CD4-positive, alpha-beta T cell (primary cell): Measurements from ENCODE around the gene MYBPH. TPM values are rescaled to one million over a fixed set of nuclear protein-coding genes. Genes with fewer than 3 reads are reported as not detected.

Experiments used
- ATAC-seq: fragments of 200-7000 bp; cut with Tn5 transposase; one replicate; pipeline ENCODE4 v1.10.0; 2022; ENCODE audit warnings: mild to moderate bottlenecking; ENCODE audit not compliant: poor library complexity
- CTCF ChIA-PET: fragments of 350-600 bp; sonication (Branson Sonifier 250); formaldehyde crosslinking; loops from one replicate; lab custom pipeline; 2021; ENCODE audit warnings: antibody characterized with exemption, inconsistent platforms; lab: Charles Lee
- POLR2A ChIA-PET: fragments of 350-600 bp; sonication (Branson Sonifier 250); formaldehyde crosslinking; loops from one replicate; lab custom pipeline; 2021; ENCODE audit warnings: antibody characterized with exemption, inconsistent platforms; lab: Charles Lee
- DNase-seq, 14 experiments: peaks; one replicate each; pipeline ENCODE4 v3.0.0-alpha.2; 2013 to 2020; ENCODE audit warnings: mixed read lengths in 2 of 14
- H3K27ac ChIP-seq, 2 donors: one replicate each; pipeline versions ENCODE4 v1.5.1 to v1.7.0; 2013; ENCODE audit warnings: low read length in 2 of 2, low read depth in 1 of 2, mild to moderate bottlenecking in 1 of 2
- H3K27me3 ChIP-seq, 2 experiments: 1 replicate in 1 of 2; 2 replicates in 1 of 2; pipeline versions ENCODE4 v1.6.1 to v1.7.0; 2013; ENCODE audit warnings: low read length in 2 of 2, control low read depth in 1 of 2, mild to moderate bottlenecking in 1 of 2, moderate library complexity in 1 of 2; ENCODE audit not compliant: insufficient read depth in 2 of 2, control insufficient read depth in 1 of 2
- H3K36me3 ChIP-seq: one replicate; pipeline ENCODE4 v1.6.1; 2013; ENCODE audit warnings: low read length, control low read depth; ENCODE audit not compliant: insufficient read depth
- H3K4me1 ChIP-seq: one replicate; pipeline ENCODE4 v1.6.1; 2013; ENCODE audit warnings: low read length, control low read depth; ENCODE audit not compliant: insufficient read depth
- H3K4me3 ChIP-seq: one replicate; pipeline ENCODE4 v1.5.1; 2013; ENCODE audit warnings: mild to moderate bottlenecking, low read length, moderate library complexity
- H3K9me3 ChIP-seq, 2 experiments: 1 replicate in 1 of 2; 2 replicates in 1 of 2; pipeline versions ENCODE4 v1.6.1 to v1.7.0; 2013; ENCODE audit warnings: low read length in 2 of 2, mild to moderate bottlenecking in 2 of 2, control low read depth in 1 of 2, moderate library complexity in 1 of 2; ENCODE audit not compliant: control insufficient read depth in 1 of 2, insufficient read depth in 1 of 2
- H3K27ac Mint-ChIP-seq: one replicate; pipeline ENCODE4 v1.8.0; 2020; ENCODE audit warnings: mixed read lengths
- H3K27me3 Mint-ChIP-seq: one replicate; pipeline ENCODE4 v1.8.0; 2021; ENCODE audit warnings: mixed read lengths
- H3K36me3 Mint-ChIP-seq: one replicate; pipeline ENCODE4 v1.8.0; 2021; ENCODE audit warnings: low read depth, mixed read lengths
- H3K4me1 Mint-ChIP-seq: one replicate; pipeline ENCODE4 v1.8.0; 2021; ENCODE audit warnings: low read depth, mixed read lengths
- H3K4me3 Mint-ChIP-seq: one replicate; pipeline ENCODE4 v1.8.0; 2020; ENCODE audit warnings: mild to moderate bottlenecking, mixed read lengths
- H3K9me3 Mint-ChIP-seq: one replicate; pipeline ENCODE4 v1.8.0; 2020; ENCODE audit warnings: mixed read lengths
- intact Hi-C, 2 experiments: fragments of 100-400 bp; cut with DNase I in 1 of 2; cut with micrococcal nuclease in 1 of 2; formaldehyde crosslinking; loops; one replicate each; pipeline versions ENCODE4 v1.15.1 to v1.9.0; 2023 to 2025; cut with DNase I, micrococcal nuclease
- total RNA-seq, 174 experiments: library from RNA in 2 of 174; stranded (reverse) in 2 of 174; gene quantifications; one replicate each; pipeline ENCODE4 v1.2.3 and lab custom pipeline; 2021 to 2026
- TF ChIP-seq, protein P1 (sequence below): fragments of 200-600 bp; IDR thresholded peaks from one replicate; pipeline ENCODE4 v1.8.0; 2022; ENCODE audit warnings: antibody characterized with exemption, mild to moderate bottlenecking

The MYBPH gene
- total RNA-seq, 2 experiments from 2014 or later, result not detected

DNA sequence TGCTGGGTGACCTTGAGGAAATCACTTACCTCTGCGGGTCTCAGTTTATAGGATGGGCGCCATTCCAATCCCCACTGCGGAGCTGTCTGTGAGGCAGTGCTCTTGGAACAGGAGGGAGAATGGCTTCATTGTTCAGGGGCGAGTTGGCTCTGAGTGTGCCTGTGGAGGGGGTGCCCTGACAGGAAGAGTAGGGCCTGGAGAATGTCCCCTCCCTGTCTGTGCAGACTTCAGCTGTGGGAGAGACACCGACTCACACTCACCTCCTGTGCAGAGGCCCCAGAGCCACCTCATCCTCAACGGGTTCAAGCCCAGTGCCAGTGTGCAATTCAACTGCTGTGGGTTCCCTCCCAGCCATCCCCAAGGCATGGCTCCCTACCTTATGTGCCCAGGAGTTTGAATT, 31.0 kb downstream of the MYBPH start:
- TF ChIP-seq, protein P1, sequence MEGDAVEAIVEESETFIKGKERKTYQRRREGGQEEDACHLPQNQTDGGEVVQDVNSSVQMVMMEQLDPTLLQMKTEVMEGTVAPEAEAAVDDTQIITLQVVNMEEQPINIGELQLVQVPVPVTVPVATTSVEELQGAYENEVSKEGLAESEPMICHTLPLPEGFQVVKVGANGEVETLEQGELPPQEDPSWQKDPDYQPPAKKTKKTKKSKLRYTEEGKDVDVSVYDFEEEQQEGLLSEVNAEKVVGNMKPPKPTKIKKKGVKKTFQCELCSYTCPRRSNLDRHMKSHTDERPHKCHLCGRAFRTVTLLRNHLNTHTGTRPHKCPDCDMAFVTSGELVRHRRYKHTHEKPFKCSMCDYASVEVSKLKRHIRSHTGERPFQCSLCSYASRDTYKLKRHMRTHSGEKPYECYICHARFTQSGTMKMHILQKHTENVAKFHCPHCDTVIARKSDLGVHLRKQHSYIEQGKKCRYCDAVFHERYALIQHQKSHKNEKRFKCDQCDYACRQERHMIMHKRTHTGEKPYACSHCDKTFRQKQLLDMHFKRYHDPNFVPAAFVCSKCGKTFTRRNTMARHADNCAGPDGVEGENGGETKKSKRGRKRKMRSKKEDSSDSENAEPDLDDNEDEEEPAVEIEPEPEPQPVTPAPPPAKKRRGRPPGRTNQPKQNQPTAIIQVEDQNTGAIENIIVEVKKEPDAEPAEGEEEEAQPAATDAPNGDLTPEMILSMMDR, result no peak
- peaks cover 0 to 7% of the 10 kb centered on the region in 2 experiments for H3K9me3 ChIP-seq
- no peaks in the 10 kb centered on the region for H3K9me3 Mint-ChIP-seq
- H3K4me3 ChIP-seq, result no peak overlapping the region
- H3K4me3 Mint-ChIP-seq, result no peak overlapping the region
- ATAC-seq (no peak), DNase-seq (no peak)
- no peaks in the 10 kb centered on the region for H3K36me3 ChIP-seq
- H3K4me1 ChIP-seq, result no peaks in the 10 kb centered on the region
- POLR2A ChIA-PET, result no interaction called here
- CTCF ChIA-PET, result interaction anchor here (0.6 kb wide), 2 partner anchors 43 to 1206 kb away, joined by 3 read pairs; no protein-coding TSS in a partner anchor
- H3K4me1 Mint-ChIP-seq, result no peaks in the 10 kb centered on the region
- no peaks in the 10 kb centered on the region for H3K36me3 Mint-ChIP-seq
- H3K27me3 Mint-ChIP-seq, result peaks cover 6% of the 10 kb centered on the region
- intact Hi-C loops, result no loop called here
- peaks cover 0 to 2% of the 10 kb centered on the region in 2 experiments for H3K27me3 ChIP-seq
- no peak overlapping the region for H3K27ac ChIP-seq
- no peak overlapping the region for H3K27ac Mint-ChIP-seq

DNA sequence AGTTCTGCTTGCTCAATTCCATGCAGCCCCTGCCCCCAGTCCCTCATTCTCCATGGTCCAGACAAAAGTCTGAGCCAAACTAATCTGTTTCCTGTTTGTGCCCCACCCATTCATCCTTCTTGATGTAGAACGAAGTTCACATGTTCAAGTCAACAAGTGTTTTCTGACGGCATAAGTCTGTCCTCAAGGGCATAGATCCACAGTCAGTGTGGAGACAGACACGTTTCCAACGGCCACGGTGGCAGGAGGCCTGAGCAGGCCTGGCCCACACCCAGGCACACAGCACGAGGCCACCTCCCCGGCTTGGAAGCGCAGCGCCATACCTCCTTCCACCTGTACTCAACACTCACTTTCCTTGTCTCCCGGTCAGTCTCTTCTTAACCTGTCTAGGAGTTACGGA, 32.0 kb downstream of the MYBPH start:
- Mint-ChIP-seq H3K36me3 (no peaks in the 10 kb centered on the region), H3K27me3 (peaks cover 6% of the 10 kb centered on the region), H3K27ac (no peak overlapping the region), H3K4me3 (no peak overlapping the region), H3K4me1 (no peaks in the 10 kb centered on the region), H3K9me3 (no peaks in the 10 kb centered on the region)
- Histone ChIP-seq H3K9me3 (peaks cover 0 to 7% of the 10 kb centered on the region in 2 experiments), H3K4me1 (no peaks in the 10 kb centered on the region), H3K36me3 (no peaks in the 10 kb centered on the region), H3K27ac (no peak overlapping the region), H3K4me3 (no peak overlapping the region), H3K27me3 (peaks cover 0 to 2% of the 10 kb centered on the region in 2 experiments)
- TF ChIP-seq, protein P1, result no peak
- ChIA-PET CTCF (no interaction called here), POLR2A (no interaction called here)
- intact Hi-C loops, result no loop called here
- ATAC-seq, result no peak
- DNase-seq, result no peak

DNA sequence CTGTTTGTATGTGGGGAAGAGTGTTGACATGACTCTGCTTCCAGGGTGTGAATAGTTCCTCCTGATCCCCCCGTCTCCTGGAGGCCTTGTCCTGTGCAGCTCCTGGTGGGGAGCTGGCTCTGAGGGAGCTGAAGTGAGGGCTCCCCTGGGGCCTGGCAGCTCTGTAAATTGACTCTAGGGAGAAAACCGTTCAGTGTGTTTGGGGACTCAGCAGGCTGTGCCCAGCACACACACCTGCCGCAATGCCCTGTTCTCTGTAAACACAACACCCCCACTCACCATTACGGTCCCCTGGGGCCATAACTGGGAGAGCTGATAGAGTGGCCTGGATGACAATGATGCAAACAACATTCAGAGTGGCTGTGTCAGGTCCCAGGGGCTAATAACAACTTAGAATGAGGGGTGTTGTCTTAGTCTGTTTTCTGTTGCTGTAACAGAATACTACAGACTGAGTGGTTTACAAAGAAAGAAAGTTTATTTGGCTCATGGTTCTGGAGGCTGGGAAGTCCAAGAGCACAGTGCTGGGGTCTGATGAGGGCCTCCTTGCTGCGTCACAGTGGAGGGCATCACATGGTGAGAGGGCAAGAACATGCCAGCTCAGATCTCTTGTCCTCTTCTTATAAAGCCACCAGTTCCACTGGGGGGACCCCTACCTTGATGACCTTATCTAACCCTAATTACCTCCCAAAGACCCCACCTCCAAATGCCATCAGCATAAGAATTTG, 32.8 kb downstream of the MYBPH start:
- ATAC-seq (no peak), DNase-seq (no peak)
- H3K27me3 ChIP-seq, result peaks cover 0 to 2% of the 10 kb centered on the region in 2 experiments
- CTCF ChIA-PET, result no interaction called here
- no peak overlapping the region for H3K4me3 Mint-ChIP-seq
- H3K27ac Mint-ChIP-seq, result no peak overlapping the region
- no peak overlapping the region for H3K27ac ChIP-seq
- H3K4me1 ChIP-seq, result no peaks in the 10 kb centered on the region
- H3K4me1 Mint-ChIP-seq, result no peaks in the 10 kb centered on the region
- no peaks in the 10 kb centered on the region for H3K36me3 ChIP-seq
- H3K4me3 ChIP-seq, result no peak overlapping the region
- no peaks in the 10 kb centered on the region for H3K36me3 Mint-ChIP-seq
- TF ChIP-seq, protein P1, result no peak
- H3K9me3 Mint-ChIP-seq, result no peaks in the 10 kb centered on the region
- H3K9me3 ChIP-seq, result peaks cover 0 to 7% of the 10 kb centered on the region in 2 experiments
- POLR2A ChIA-PET, result no interaction called here
- H3K27me3 Mint-ChIP-seq, result peaks cover 6% of the 10 kb centered on the region
- intact Hi-C loops, result no loop called here
